Measurements from ENCODE around the gene PEX26.

GRCh38 chr22:18071968-18072310, 5.9 kb upstream of the PEX26 start:
- TF ChIP-seq, protein P1, sequence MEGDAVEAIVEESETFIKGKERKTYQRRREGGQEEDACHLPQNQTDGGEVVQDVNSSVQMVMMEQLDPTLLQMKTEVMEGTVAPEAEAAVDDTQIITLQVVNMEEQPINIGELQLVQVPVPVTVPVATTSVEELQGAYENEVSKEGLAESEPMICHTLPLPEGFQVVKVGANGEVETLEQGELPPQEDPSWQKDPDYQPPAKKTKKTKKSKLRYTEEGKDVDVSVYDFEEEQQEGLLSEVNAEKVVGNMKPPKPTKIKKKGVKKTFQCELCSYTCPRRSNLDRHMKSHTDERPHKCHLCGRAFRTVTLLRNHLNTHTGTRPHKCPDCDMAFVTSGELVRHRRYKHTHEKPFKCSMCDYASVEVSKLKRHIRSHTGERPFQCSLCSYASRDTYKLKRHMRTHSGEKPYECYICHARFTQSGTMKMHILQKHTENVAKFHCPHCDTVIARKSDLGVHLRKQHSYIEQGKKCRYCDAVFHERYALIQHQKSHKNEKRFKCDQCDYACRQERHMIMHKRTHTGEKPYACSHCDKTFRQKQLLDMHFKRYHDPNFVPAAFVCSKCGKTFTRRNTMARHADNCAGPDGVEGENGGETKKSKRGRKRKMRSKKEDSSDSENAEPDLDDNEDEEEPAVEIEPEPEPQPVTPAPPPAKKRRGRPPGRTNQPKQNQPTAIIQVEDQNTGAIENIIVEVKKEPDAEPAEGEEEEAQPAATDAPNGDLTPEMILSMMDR (IDR thresholded peaks at IDR 0.05) = no peak
- no peak for TF ChIP-seq POLR2A (IDR thresholded peaks at IDR 0.05)
